H9 (cell line): ENCODE data around the gene DMAC2. TPM values are rescaled to one million over a fixed set of nuclear protein-coding genes. Genes with fewer than 3 reads are reported as not detected.

ENCODE experiments used
- DNase-seq: peaks from one replicate; pipeline ENCODE4 v3.0.0-alpha.2; 2017
- H2AFZ ChIP-seq: one replicate; pipeline ENCODE4 v1.6.1; 2013; ENCODE audit warnings: mild to moderate bottlenecking, low read length, control low read depth, moderate library complexity
- H2AK5ac ChIP-seq: 2 replicates; pipeline ENCODE4 v1.6.1; 2013; ENCODE audit warnings: low read length, control low read depth, mixed read lengths; ENCODE audit not compliant: insufficient read length
- H2BK120ac ChIP-seq: one replicate; pipeline ENCODE4 v1.6.1; 2013; ENCODE audit warnings: low read depth, mild to moderate bottlenecking, low read length, control low read depth, inconsistent platforms; ENCODE audit not compliant: poor library complexity, severe bottlenecking
- H2BK12ac ChIP-seq: 2 replicates; pipeline ENCODE4 v1.6.1; 2013; ENCODE audit warnings: low read length, control low read depth, mixed read lengths, low read depth; ENCODE audit not compliant: insufficient read length
- H2BK15ac ChIP-seq: 2 replicates; pipeline ENCODE4 v1.6.1; 2013; ENCODE audit warnings: low read depth, low read length, control low read depth
- H2BK20ac ChIP-seq: one replicate; pipeline ENCODE4 v1.6.1; 2013; ENCODE audit warnings: low read depth, mild to moderate bottlenecking, low read length, control low read depth, inconsistent platforms; ENCODE audit not compliant: poor library complexity, severe bottlenecking
- H2BK5ac ChIP-seq: 2 replicates; pipeline ENCODE4 v1.6.1; 2013; ENCODE audit warnings: low read length, control low read depth, mixed read lengths; ENCODE audit not compliant: insufficient read length
- H3K14ac ChIP-seq: 2 replicates; pipeline ENCODE4 v1.6.1; 2013; ENCODE audit warnings: low read length, control low read depth; ENCODE audit not compliant: insufficient read depth
- H3K18ac ChIP-seq: 2 replicates; pipeline ENCODE4 v1.6.1; 2013; ENCODE audit warnings: low read depth, mild to moderate bottlenecking, mixed read lengths, low read length, control low read depth; ENCODE audit not compliant: insufficient read length
- H3K23ac ChIP-seq: 2 replicates; pipeline ENCODE4 v1.6.1; 2013; ENCODE audit warnings: low read length, control low read depth, mixed read lengths, low read depth; ENCODE audit not compliant: insufficient read length
- H3K23me2 ChIP-seq: 2 replicates; pipeline ENCODE4 v1.6.1; 2013; ENCODE audit warnings: low read depth, mild to moderate bottlenecking, mixed read lengths, low read length, control low read depth; ENCODE audit not compliant: insufficient read length, poor library complexity, severe bottlenecking
- H3K27ac ChIP-seq: 2 replicates; pipeline ENCODE4 v1.5.1; 2013; ENCODE audit warnings: low read length, control low read depth, mixed read lengths, low read depth; ENCODE audit not compliant: insufficient read length
- H3K27me3 ChIP-seq: 2 replicates; pipeline ENCODE4 v1.6.1; 2013; ENCODE audit warnings: low read length, control low read depth, inconsistent platforms; ENCODE audit not compliant: insufficient read depth
- H3K4ac ChIP-seq: 2 replicates; pipeline ENCODE4 v1.6.1; 2013; ENCODE audit warnings: low read depth, mild to moderate bottlenecking, control low read depth, inconsistent platforms, low read length, moderate library complexity
- H3K4me1 ChIP-seq: 2 replicates; pipeline ENCODE4 v1.6.1; 2013; ENCODE audit warnings: low read length, control low read depth, inconsistent platforms; ENCODE audit not compliant: insufficient read depth
- H3K4me2 ChIP-seq: 2 replicates; pipeline ENCODE4 v1.6.1; 2013; ENCODE audit warnings: low read length, control low read depth, mixed read lengths; ENCODE audit not compliant: insufficient read length, insufficient read depth
- H3K56ac ChIP-seq: 2 replicates; pipeline ENCODE4 v1.6.1; 2013; ENCODE audit warnings: low read depth, mild to moderate bottlenecking, mixed read lengths, low read length, control low read depth; ENCODE audit not compliant: insufficient read length
- H3K79me1 ChIP-seq: 2 replicates; pipeline ENCODE4 v1.6.1; 2013; ENCODE audit warnings: low read depth, mild to moderate bottlenecking, moderate library complexity, low read length, control low read depth, inconsistent platforms; ENCODE audit not compliant: insufficient read depth, poor library complexity, severe bottlenecking
- H3K79me2 ChIP-seq: 2 replicates; pipeline ENCODE4 v1.6.1; 2013; ENCODE audit warnings: low read length, control low read depth, inconsistent platforms; ENCODE audit not compliant: insufficient read depth
- H3K9ac ChIP-seq: 2 replicates; pipeline ENCODE4 v1.6.1; 2013; ENCODE audit warnings: low read length, control low read depth, mixed read lengths; ENCODE audit not compliant: insufficient read length; ENCODE audit errors: extremely low read depth
- H3K9me3 ChIP-seq: one replicate; pipeline ENCODE4 v1.6.1; 2013; ENCODE audit warnings: low read depth, low read length, inconsistent platforms; ENCODE audit not compliant: control insufficient read depth
- H3T11ph ChIP-seq: one replicate; pipeline ENCODE4 v1.6.1; 2013; ENCODE audit warnings: mild to moderate bottlenecking, low read length, control low read depth, inconsistent platforms
- H4K20me1 ChIP-seq: one replicate; pipeline ENCODE4 v1.6.1; 2013; ENCODE audit not compliant: control insufficient read depth, insufficient read length, insufficient read depth
- H4K5ac ChIP-seq: 2 replicates; pipeline ENCODE4 v1.6.1; 2013; ENCODE audit warnings: low read depth, mild to moderate bottlenecking, mixed read lengths, low read length, control low read depth; ENCODE audit not compliant: insufficient read length
- H4K8ac ChIP-seq: replicated peaks from 2 replicates; pipeline ENCODE4 v1.6.1; 2013; ENCODE audit warnings: low read length, control low read depth, mixed read lengths, low read depth; ENCODE audit not compliant: insufficient read length
- H4K91ac ChIP-seq: 2 replicates; pipeline ENCODE4 v1.6.1; 2013; ENCODE audit warnings: low read depth, mild to moderate bottlenecking, moderate library complexity, mixed read lengths, low read length, control low read depth; ENCODE audit not compliant: insufficient read length
- H3K27ac Mint-ChIP-seq, 3 experiments: 2 replicates in 2 of 3; 3 replicates in 1 of 3; pipeline ENCODE4 v1.8.0; 2020 to 2021; ENCODE audit warnings: mixed read lengths in 3 of 3, mild to moderate bottlenecking in 1 of 3, moderate library complexity in 1 of 3
- H3K27me3 Mint-ChIP-seq: 2 replicates; pipeline ENCODE4 v1.8.0; 2021; ENCODE audit warnings: low read depth, mild to moderate bottlenecking, moderate library complexity, mixed read lengths
- H3K36me3 Mint-ChIP-seq, 3 experiments: 2 replicates in 2 of 3; 3 replicates in 1 of 3; pipeline ENCODE4 v1.8.0; 2020 to 2021; ENCODE audit warnings: low read depth in 3 of 3, mixed read lengths in 3 of 3; ENCODE audit not compliant: insufficient read depth in 1 of 3
- H3K4me1 Mint-ChIP-seq, 2 experiments: 2 replicates each; pipeline ENCODE4 v1.8.0; 2020; ENCODE audit warnings: mixed read lengths in 2 of 2
- H3K4me3 Mint-ChIP-seq, 2 experiments: 2 replicates in 1 of 2; 3 replicates in 1 of 2; pipeline ENCODE4 v1.8.0; 2020 to 2021; ENCODE audit warnings: mild to moderate bottlenecking in 2 of 2, mixed read lengths in 2 of 2, moderate library complexity in 1 of 2
- H3K9me3 Mint-ChIP-seq, 2 experiments: 2 replicates in 1 of 2; 3 replicates in 1 of 2; pipeline ENCODE4 v1.8.0; 2020; ENCODE audit warnings: mild to moderate bottlenecking in 2 of 2, mixed read lengths in 2 of 2, moderate library complexity in 1 of 2
- CTCF ChIP-seq: fragments of 200-600 bp; sonication (generic); conservative IDR thresholded peaks from 3 replicates; pipeline ENCODE4 v1.8.0; 2021; ENCODE audit warnings: antibody characterized with exemption, mild to moderate bottlenecking
- WGBS: extraction: QIAGEN DNeasy Blood & Tissue Kit; methylation state at CpG from one replicate; pipeline ENCODE4 v1.1.7; 2013; ENCODE audit warnings: missing lambda C conversion rate, low lambda C conversion rate, mixed read lengths; ENCODE audit not compliant: insufficient read length; ENCODE audit errors: extremely low coverage; 5-methylcytosine and 5-hydroxymethylcytosine counted together
- total RNA-seq: library from RNA; stranded (reverse); gene quantifications from 2 replicates; pipeline ENCODE4 v1.2.1, GENCODE V29; 2021

DMAC2 gene
- total RNA-seq, 1 experiment from 2014 or later: 70.5 TPM

- no CpG with 5 or more reads among the region's 6 CpGs for WGBS
- Histone ChIP-seq H2BK120ac (no peak overlapping the region), H3K9me3 (no peaks in the 10 kb centered on the region), H2BK20ac (no peak overlapping the region), H3K4me1 (no peaks in the 10 kb centered on the region), H3K14ac (no peak overlapping the region), H3K4me2 (no peak overlapping the region), H3K56ac (no peak overlapping the region), H3K18ac (no peak overlapping the region), H4K5ac (no peak overlapping the region), H3T11ph (no peak overlapping the region), H3K9ac (no peak overlapping the region), H3K23me2 (peaks cover 11% of the 10 kb centered on the region), H3K23ac (no peak overlapping the region), H4K8ac (no peak overlapping the region), H4K91ac (no peak overlapping the region), H2AK5ac (no peak overlapping the region), H3K79me2 (no peaks in the 10 kb centered on the region), H2AFZ (no peak overlapping the region), H2BK12ac (no peak overlapping the region), H3K79me1 (no peaks in the 10 kb centered on the region), H3K4ac (no peak overlapping the region), H2BK5ac (no peak overlapping the region), H3K27ac (no peak overlapping the region), H4K20me1 (no peaks in the 10 kb centered on the region), H3K27me3 (no peaks in the 10 kb centered on the region), H2BK15ac (no peak overlapping the region)
- no peak for TF ChIP-seq CTCF
- H3K4me1 Mint-ChIP-seq: peaks cover 14 to 27% of the 10 kb centered on the region in 2 experiments
- H3K4me3 Mint-ChIP-seq: no peak overlapping the region
- H3K9me3 Mint-ChIP-seq: no peaks in the 10 kb centered on the region
- no peak for DNase-seq
- peaks cover 14 to 28% (median 28%) of the 10 kb centered on the region in 3 experiments; a peak in 6 of 7 replicates for H3K36me3 Mint-ChIP-seq
- no peaks in the 10 kb centered on the region for H3K27me3 Mint-ChIP-seq
- 0 out of 7 replicates have a peak overlapping the region, but pooled peaks of 1 of the 3 experiments have one; percentile 10 for H3K27ac Mint-ChIP-seq
These were observed 8.8 kb downstream of the DMAC2 start for GRCh38 chr19:41430922-41431321.
